Heart left ventricle (tissue), 16 donors: ENCODE data around the gene IRF3. TPM values are rescaled to one million over a fixed set of nuclear protein-coding genes. Genes with fewer than 3 reads are reported as not detected.

Source experiments
- ATAC-seq, 4 donors: fragments of 200-7000 bp; cut with Tn5 transposase; one replicate each; pipeline ENCODE4 v1.9.1; 2020 to 2022; ENCODE audit warnings: moderate library complexity in 4 of 4, mild to moderate bottlenecking in 3 of 4, moderate number of reproducible peaks in 1 of 4
- DNase-seq, 5 donors: peaks; one replicate each; pipeline ENCODE4 v3.0.0-alpha.2; 2020
- H3K27ac ChIP-seq, 12 donors: fragments of 200-600 bp; sonication (generic) in 4 of 12; one replicate each; pipeline versions ENCODE4 v1.5.0 to v1.8.0; 2016 to 2022; ENCODE audit warnings: mild to moderate bottlenecking in 2 of 12
- H3K27me3 ChIP-seq, 9 donors: fragments of 200-600 bp; sonication (generic) in 2 of 9; one replicate each; pipeline versions ENCODE4 v1.5.1 to v1.8.0; 2016 to 2022; ENCODE audit warnings: mild to moderate bottlenecking in 3 of 9
- H3K36me3 ChIP-seq, 9 donors: fragments of 200-600 bp; sonication (generic) in 2 of 9; one replicate each; pipeline versions ENCODE4 v1.5.0 to v1.8.0; 2018 to 2022; ENCODE audit warnings: mild to moderate bottlenecking in 2 of 9
- H3K4me1 ChIP-seq, 12 donors: fragments of 200-600 bp; sonication (generic) in 4 of 12; one replicate each; pipeline versions ENCODE4 v1.5.0 to v1.8.0; 2016 to 2022; ENCODE audit warnings: mild to moderate bottlenecking in 3 of 12
- H3K4me3 ChIP-seq, 12 donors: fragments of 200-600 bp; sonication (generic) in 4 of 12; one replicate each; pipeline versions ENCODE4 v1.5.0 to v1.8.0; 2017 to 2022; ENCODE audit warnings: mild to moderate bottlenecking in 9 of 12, moderate library complexity in 4 of 12
- H3K9me3 ChIP-seq, 12 donors: fragments of 200-600 bp; sonication (generic) in 4 of 12; one replicate each; pipeline versions ENCODE4 v1.5.0 to v1.8.0; 2016 to 2022; ENCODE audit warnings: mild to moderate bottlenecking in 1 of 12
- POLR2A ChIP-seq, 2 donors: fragments of 450-650 bp; IDR thresholded peaks; one replicate each; pipeline ENCODE4 v1.6.1; 2017; ENCODE audit warnings: antibody characterized with exemption in 2 of 2, mild to moderate bottlenecking in 2 of 2, moderate library complexity in 2 of 2
- WGBS, 4 donors: extraction: QIAGEN DNeasy Blood & Tissue Kit in 2 of 4; methylation state at CpG; one replicate each; pipeline versions ENCODE4 v1.1.5 to v1.1.7; 2013 to 2018; 5-methylcytosine and 5-hydroxymethylcytosine counted together
- intact Hi-C, 10 donors: fragments of 100-400 bp; cut with DNase I; formaldehyde crosslinking; loops; one replicate each; pipeline versions ENCODE4 v1.11.1 to v1.14.2; 2022
- polyA plus RNA-seq, 2 donors: library from polyadenylated mRNA; stranded (reverse); fragments of 200-250 nt; gene quantifications; one replicate each; pipeline ENCODE4 v1.2.3, GENCODE V29; 2013
- total RNA-seq, 9 donors: library from RNA; depleted of rRNA in 2 of 9; stranded (reverse); fragments of >200 nt in 2 of 9; fragmentation: NEBNext Ultra II Directional in 3 of 9; extraction: Animal tissue kit (Norgen Biotek cat#: 25700) in 3 of 9; gene quantifications; one replicate each; pipeline versions ENCODE4 v1.1.0 to v1.2.4, GENCODE V29; 2016 to 2023
- TF ChIP-seq, protein P1 (sequence below), 12 donors: fragments of 200-600 bp; sonication (generic) in 4 of 12; IDR thresholded peaks; one replicate each; pipeline versions ENCODE4 v1.5.0 to v1.8.0; 2018 to 2022; ENCODE audit warnings: antibody characterized with exemption in 12 of 12, mild to moderate bottlenecking in 5 of 12
- donor health status: ischemic (EF 13 %, LVEDD 7.1; RV severe dilation, severe dysfunction).
- donor health status: healthy with polysubstance abuse.
- donor health status: DM: no; HTN: yes; CAD: no.
- donor health status: DM: no; HTN: no; CAD: no.
- donor health status: ischemic (EF 25% LVEDD 6.9; RV normal size, moderate dysfunction).
- donor health status: ischemic (EF 25% LVEDD 5.7; RV mildly dilated, moderate dysfunction).
- donor health status: healthy.
- donor health status: DM: yes; HTN: yes; CAD: no.
- donor health status: ischemic (EF 35%, LVEDD 5.7; RV mildly dilated, moderate dysfunction).
- donor health status: nonischemic (EF 11% LVEDD 7.7; RV severe dilation, severe dysfunction).
- donor health status: DM: yes; HTN: yes; CAD: no.
- donor health status: PGD.
- donor health status: ischemic (EF 29% LVEDD 5.4; RV normal size, mild dysfunction).
- donor health status: nonischemic (EF 23%, LVEDD 6.1; RV moderate dilation, normal function).

The IRF3 gene
- total and polyA plus RNA-seq, 11 donors: 23.1 to 68.0 (median 35.1) TPM

DNA sequence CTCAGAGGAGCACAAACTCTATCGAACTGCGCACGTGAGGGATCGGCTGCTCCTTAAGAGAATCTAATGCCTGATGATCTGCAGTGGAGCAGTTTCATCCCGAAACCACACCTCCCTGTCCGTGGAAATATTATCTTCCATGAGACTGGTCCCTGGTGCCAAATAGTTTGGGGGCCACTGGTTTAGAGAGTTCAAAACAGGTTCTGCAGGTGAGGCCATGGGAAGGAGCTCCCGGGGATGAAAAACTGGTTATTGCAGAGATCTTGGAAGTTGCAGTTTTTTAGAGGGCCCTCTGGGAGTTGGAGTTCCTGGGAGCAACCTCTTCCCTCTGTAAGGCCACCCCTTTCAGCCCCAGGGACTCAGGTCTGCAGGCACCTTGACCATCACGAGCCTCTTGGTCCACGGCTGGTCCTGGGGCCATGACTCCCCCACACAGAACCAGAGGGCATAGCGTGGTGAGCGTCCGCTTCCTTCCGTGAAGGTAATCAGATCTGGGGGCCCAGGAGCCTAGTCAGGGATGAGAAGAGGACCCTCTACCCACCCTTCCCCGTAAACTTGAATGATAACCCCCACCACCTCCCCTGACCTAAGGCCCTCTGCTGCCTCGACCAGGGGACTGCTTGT lies 5.2 kb downstream of the IRF3 start:
- no peaks in the 10 kb centered on the region for H3K9me3 ChIP-seq
- H3K4me1 ChIP-seq: peaks cover 0 to 19% (median 9%) of the 10 kb centered on the region in 12 donors
- intact Hi-C loops: no loop called here
- no peak overlapping the region for H3K4me3 ChIP-seq
- no peaks in the 10 kb centered on the region for H3K27me3 ChIP-seq
- ATAC-seq (no peak), DNase-seq (peak in 1 of 5 donors; percentile 30)
- TF ChIP-seq POLR2A (IDR thresholded peaks at IDR 0.05): no peak
- H3K27ac ChIP-seq: no peak overlapping the region
- 87 to 91% (median 89%) methylated on average over 11 to 15 of the region's 15 CpGs for WGBS, 4 donors
- H3K36me3 ChIP-seq: peaks cover 6 to 78% (median 74%) of the 10 kb centered on the region in 9 donors

DNA sequence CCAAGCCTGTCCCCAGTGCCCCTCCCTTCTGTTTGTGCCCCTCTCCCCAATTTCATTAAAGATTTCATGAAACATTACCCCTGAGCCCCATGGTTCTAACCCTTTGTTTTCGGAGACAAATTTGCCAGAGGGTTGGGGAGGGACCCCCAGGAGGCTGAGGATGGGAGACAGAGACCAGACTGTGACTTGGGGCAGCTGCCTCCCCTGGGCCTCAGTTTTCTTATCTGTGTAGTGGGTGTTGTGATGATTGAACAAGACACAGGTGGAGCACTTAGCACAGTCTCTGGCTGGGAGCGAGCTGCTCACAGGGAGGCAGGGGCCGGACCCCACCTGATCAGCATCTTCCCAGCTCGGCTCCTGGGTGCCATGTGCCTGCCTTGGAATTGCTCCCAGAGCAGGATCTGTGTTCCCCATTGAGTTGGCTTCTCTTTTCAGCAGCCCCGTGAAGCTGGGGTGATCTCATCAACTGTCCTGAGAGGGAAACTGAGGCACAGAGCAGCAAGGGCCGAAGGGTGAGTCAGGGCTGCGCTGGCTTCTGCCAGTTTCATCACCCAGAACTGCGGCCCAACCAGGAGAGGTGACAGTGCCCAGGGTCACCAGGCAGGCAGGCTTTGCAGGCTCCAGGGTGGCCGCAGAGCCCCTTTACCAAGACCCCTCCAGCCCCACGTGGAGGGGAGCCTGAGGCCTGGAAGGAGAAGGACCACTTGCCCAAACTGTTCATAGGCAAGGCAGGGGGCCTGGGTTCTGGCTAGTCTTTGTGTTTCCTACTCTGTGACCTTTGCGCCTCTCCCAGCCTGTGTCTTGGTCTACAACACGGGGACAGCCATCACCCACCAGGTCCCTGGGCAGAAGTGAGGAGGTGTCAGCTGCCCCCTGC lies 6.9 kb downstream of the IRF3 start:
- Histone ChIP-seq H3K9me3 (no peaks in the 10 kb centered on the region), H3K36me3 (peaks cover 6 to 94% (median 90%) of the 10 kb centered on the region in 9 donors), H3K4me3 (no peak overlapping the region), H3K4me1 (peaks cover 0 to 15% (median 2%) of the 10 kb centered on the region in 12 donors), H3K27me3 (no peaks in the 10 kb centered on the region), H3K27ac (no peak overlapping the region)
- intact Hi-C loops: no loop called here
- 90 to 92% (median 92%) methylated on average over 7 to 12 of the region's 12 CpGs for WGBS, 4 donors
- no peak for DNase-seq
- ATAC-seq: no peak
- TF ChIP-seq POLR2A (IDR thresholded peaks at IDR 0.05): no peak
- TF ChIP-seq, protein P1, sequence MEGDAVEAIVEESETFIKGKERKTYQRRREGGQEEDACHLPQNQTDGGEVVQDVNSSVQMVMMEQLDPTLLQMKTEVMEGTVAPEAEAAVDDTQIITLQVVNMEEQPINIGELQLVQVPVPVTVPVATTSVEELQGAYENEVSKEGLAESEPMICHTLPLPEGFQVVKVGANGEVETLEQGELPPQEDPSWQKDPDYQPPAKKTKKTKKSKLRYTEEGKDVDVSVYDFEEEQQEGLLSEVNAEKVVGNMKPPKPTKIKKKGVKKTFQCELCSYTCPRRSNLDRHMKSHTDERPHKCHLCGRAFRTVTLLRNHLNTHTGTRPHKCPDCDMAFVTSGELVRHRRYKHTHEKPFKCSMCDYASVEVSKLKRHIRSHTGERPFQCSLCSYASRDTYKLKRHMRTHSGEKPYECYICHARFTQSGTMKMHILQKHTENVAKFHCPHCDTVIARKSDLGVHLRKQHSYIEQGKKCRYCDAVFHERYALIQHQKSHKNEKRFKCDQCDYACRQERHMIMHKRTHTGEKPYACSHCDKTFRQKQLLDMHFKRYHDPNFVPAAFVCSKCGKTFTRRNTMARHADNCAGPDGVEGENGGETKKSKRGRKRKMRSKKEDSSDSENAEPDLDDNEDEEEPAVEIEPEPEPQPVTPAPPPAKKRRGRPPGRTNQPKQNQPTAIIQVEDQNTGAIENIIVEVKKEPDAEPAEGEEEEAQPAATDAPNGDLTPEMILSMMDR (IDR thresholded peaks at IDR 0.05): no peak

DNA sequence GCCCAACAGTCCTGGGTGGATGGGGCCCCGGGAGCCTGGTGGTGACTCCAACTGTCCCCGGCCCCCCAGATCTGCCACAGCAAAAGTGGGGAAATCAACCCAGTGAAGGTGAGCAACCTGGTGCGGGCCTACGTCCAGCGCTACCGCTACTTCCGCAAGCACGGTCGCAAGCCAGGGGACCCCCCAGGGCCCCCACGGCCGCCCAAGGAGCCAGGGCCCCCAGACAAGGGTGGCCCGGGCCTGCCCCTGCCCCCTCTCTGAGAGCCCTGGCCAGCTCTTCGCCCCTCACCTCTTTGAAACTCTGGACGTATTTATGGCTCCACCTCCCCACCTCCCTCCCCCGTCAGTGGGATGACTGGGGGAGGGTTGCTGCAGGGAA lies 7.5 kb downstream of the IRF3 start:
- no peak overlapping the region for H3K27ac ChIP-seq
- H3K9me3 ChIP-seq: no peaks in the 10 kb centered on the region
- TF ChIP-seq POLR2A (IDR thresholded peaks at IDR 0.05): no peak
- peaks cover 0 to 8% (median 0%) of the 10 kb centered on the region in 12 donors for H3K4me1 ChIP-seq
- no peaks in the 10 kb centered on the region for H3K27me3 ChIP-seq
- no peak overlapping the region for H3K4me3 ChIP-seq
- H3K36me3 ChIP-seq: peaks cover 6 to 98% (median 97%) of the 10 kb centered on the region in 9 donors
- 69 to 88% (median 87%) methylated on average over 3 to 15 of the region's 15 CpGs for WGBS, 4 donors
- intact Hi-C loops: no loop called here
- ATAC-seq (no peak), DNase-seq (no peak)

DNA sequence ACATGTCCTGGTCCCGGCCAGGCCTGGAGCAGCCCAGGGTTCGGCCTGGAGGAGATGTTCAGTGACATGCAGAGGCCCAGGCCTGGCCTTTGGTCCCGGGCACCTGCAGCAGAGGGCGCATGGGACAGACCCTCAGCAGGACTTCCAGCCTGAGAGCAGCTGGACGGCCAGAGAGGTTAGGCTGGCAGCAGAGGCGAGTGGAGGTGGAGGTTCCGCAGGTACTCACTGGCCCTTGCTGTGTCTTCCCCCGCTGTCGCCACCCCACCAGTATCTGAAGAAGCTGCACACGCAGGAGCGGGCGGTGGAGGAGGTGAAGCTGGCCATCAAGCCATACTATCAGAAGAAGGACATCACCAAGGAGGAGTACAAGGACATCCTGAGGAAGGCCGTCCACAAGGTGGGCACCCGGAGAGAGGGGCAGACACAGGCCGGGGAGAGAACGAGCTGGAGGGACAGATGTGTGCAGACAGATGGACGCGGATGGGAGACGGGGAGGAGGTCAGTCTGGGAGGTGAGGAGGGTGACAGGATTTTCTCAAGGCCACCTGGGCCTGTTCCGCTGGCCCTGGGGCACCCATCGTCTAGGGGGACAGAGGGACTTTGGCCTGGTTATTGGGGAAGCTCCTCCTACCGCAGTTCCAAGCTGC lies 8.0 kb downstream of the IRF3 start:
- Histone ChIP-seq H3K27ac (no peak overlapping the region), H3K4me3 (no peak overlapping the region), H3K9me3 (no peaks in the 10 kb centered on the region), H3K36me3 (peaks cover 6 to 98% (median 97%) of the 10 kb centered on the region in 9 donors), H3K27me3 (no peaks in the 10 kb centered on the region), H3K4me1 (peaks cover 0 to 4% (median 0%) of the 10 kb centered on the region in 12 donors)
- WGBS, 4 donors: 90 to 93% (median 92%) methylated on average over 22 of the region's 22 CpGs
- no peak for DNase-seq
- intact Hi-C loops: no loop called here
- TF ChIP-seq, protein P1 (IDR thresholded peaks at IDR 0.05): no peak
- TF ChIP-seq POLR2A (IDR thresholded peaks at IDR 0.05): no peak
- ATAC-seq: no peak
